ENCODE measurements around the gene UPK1B.

UPK1B gene

GRCh38 chr3:119177321-119177720, 3.9 kb downstream of the UPK1B start:
- no peak for DNase-seq

- no peak for DNase-seq
Observed at GRCh38 chr3:119181765-119182164, 8.4 kb downstream of the UPK1B start.

GRCh38 chr3:119184111-119184510, 10.7 kb downstream of the UPK1B start:
- DNase-seq: no peak

GRCh38 chr3:119184796-119185570, 11.6 kb downstream of the UPK1B start:
- no peak for DNase-seq

- DNase-seq: no peak
Observed at GRCh38 chr3:119187266-119187665, 13.9 kb downstream of the UPK1B start.

GRCh38 chr3:119191800-119192199, 18.4 kb downstream of the UPK1B start:
- DNase-seq: no peak

GRCh38 chr3:119194237-119195150, 21.1 kb downstream of the UPK1B start:
- DNase-seq: no peak

GRCh38 chr3:119195151-119195476, 21.7 kb downstream of the UPK1B start:
- DNase-seq: no peak

- DNase-seq: no peak
Observed at GRCh38 chr3:119195911-119196310, 22.5 kb downstream of the UPK1B start.

- no peak for DNase-seq
Observed at GRCh38 chr3:119205209-119205608, 31.8 kb downstream of the UPK1B start.

- DNase-seq: no peak
Observed at GRCh38 chr3:119205685-119206084, 32.3 kb downstream of the UPK1B start.

GRCh38 chr3:119206611-119207511, 33.5 kb downstream of the UPK1B start:
- DNase-seq: no peak

- DNase-seq: no peak
Observed at GRCh38 chr3:119207512-119207875, 34.1 kb downstream of the UPK1B start.

GRCh38 chr3:119211193-119211592, 37.8 kb downstream of the UPK1B start:
- DNase-seq: no peak

GRCh38 chr3:119211803-119212202, 38.4 kb downstream of the UPK1B start:
- no peak for DNase-seq

GRCh38 chr3:119219069-119219468, 45.7 kb downstream of the UPK1B start:
- DNase-seq: no peak

GRCh38 chr3:119220198-119220597, 46.8 kb downstream of the UPK1B start:
- no peak for DNase-seq

- DNase-seq: no peak
Observed at GRCh38 chr3:119220970-119221667, 47.7 kb downstream of the UPK1B start.

GRCh38 chr3:119221779-119222320, 48.5 kb downstream of the UPK1B start:
- DNase-seq: no peak

- no peak for DNase-seq
Observed at GRCh38 chr3:119222391-119222790, 49.0 kb downstream of the UPK1B start.

- no peak for DNase-seq
Observed at GRCh38 chr3:119223511-119223910, 50.1 kb downstream of the UPK1B start.

- no peak for DNase-seq
Observed at GRCh38 chr3:119225121-119225520, 51.7 kb downstream of the UPK1B start.
